ENCODE data around the gene ZNF605. TPM values are rescaled to one million over a fixed set of nuclear protein-coding genes. Genes with fewer than 3 reads are reported as not detected.
"Not testable (repeated sequence)": the region's sequence is repeated elsewhere in the genome, so short reads cannot be mapped to it uniquely, and the experiment has no call there.

Gene ZNF605
- total RNA-seq, 1 donor from 2014 or later: 6.3 TPM

- no peak for TF ChIP-seq CTCF (IDR thresholded peaks at IDR 0.05; ENCODE audit: insufficient read depth, low read length, severe bottlenecking)
- FAIRE-seq (no peak), DNase-seq (ENCODE audit: low read depth) (no peak)
- peaks cover 2% of the 10 kb centered on the region for H3K36me3 ChIP-seq (ENCODE audit: control insufficient read depth, insufficient read depth, low read length)
- H3K27me3 ChIP-seq (ENCODE audit: control insufficient read depth, insufficient read depth, low read length): no peaks in the 10 kb centered on the region
- H3K4me3 ChIP-seq (ENCODE audit: low read depth, low read length): no peak overlapping the region
Measured at GRCh38 chr12:132922676-132923075, 33.4 kb downstream of the ZNF605 start.

GRCh38 chr12:132921685-132922084 lies 34.4 kb downstream of the ZNF605 start:
- TF ChIP-seq CTCF (IDR thresholded peaks at IDR 0.05; ENCODE audit: insufficient read depth, low read length, severe bottlenecking): no peak
- H3K36me3 ChIP-seq (ENCODE audit: control insufficient read depth, insufficient read depth, low read length): peaks cover 2% of the 10 kb centered on the region
- no peak for FAIRE-seq
- no peak overlapping the region for H3K4me3 ChIP-seq (ENCODE audit: low read depth, low read length)
- DNase-seq (ENCODE audit: low read depth): no peak
- H3K27me3 ChIP-seq (ENCODE audit: control insufficient read depth, insufficient read depth, low read length): no peaks in the 10 kb centered on the region

GRCh38 chr12:132918680-132919079 lies 37.4 kb downstream of the ZNF605 start:
- TF ChIP-seq CTCF (IDR thresholded peaks at IDR 0.05; ENCODE audit: insufficient read depth, low read length, severe bottlenecking): no peak
- Histone ChIP-seq H3K4me3 (ENCODE audit: low read depth, low read length) (no peak overlapping the region), H3K27me3 (ENCODE audit: control insufficient read depth, insufficient read depth, low read length) (no peaks in the 10 kb centered on the region), H3K36me3 (ENCODE audit: control insufficient read depth, insufficient read depth, low read length) (no peaks in the 10 kb centered on the region)
- FAIRE-seq (peak; percentile 40), DNase-seq (ENCODE audit: low read depth) (no peak)

GRCh38 chr12:132909030-132909368 lies 47.1 kb downstream of the ZNF605 start:
- DNase-seq (ENCODE audit: low read depth) (no peak), FAIRE-seq (no peak)
- Histone ChIP-seq H3K4me3 (ENCODE audit: low read depth, low read length) (peak overlapping the region; percentile 66), H3K36me3 (ENCODE audit: control insufficient read depth, insufficient read depth, low read length) (no peaks in the 10 kb centered on the region), H3K27me3 (ENCODE audit: control insufficient read depth, insufficient read depth, low read length) (no peaks in the 10 kb centered on the region)
- TF ChIP-seq CTCF (IDR thresholded peaks at IDR 0.05; ENCODE audit: insufficient read depth, low read length, severe bottlenecking): no peak

GRCh38 chr12:132908145-132909029 lies 47.7 kb downstream of the ZNF605 start:
- peak; percentile 97 for DNase-seq (ENCODE audit: low read depth)
- Histone ChIP-seq H3K36me3 (ENCODE audit: control insufficient read depth, insufficient read depth, low read length) (no peaks in the 10 kb centered on the region), H3K27me3 (ENCODE audit: control insufficient read depth, insufficient read depth, low read length) (no peaks in the 10 kb centered on the region), H3K4me3 (ENCODE audit: low read depth, low read length) (peak overlapping the region; percentile 66)
- no peak for TF ChIP-seq CTCF (IDR thresholded peaks at IDR 0.05; ENCODE audit: insufficient read depth, low read length, severe bottlenecking)
- FAIRE-seq: no peak

- FAIRE-seq; DNase-seq (ENCODE audit: low read depth); H3K36me3 ChIP-seq (ENCODE audit: control insufficient read depth, insufficient read depth, low read length): not testable (repeated sequence)
Measured at GRCh38 chr12:132907789-132908144, 48.3 kb downstream of the ZNF605 start.

More at GRCh38 chr12:132907789-132908144, 48.3 kb downstream of the ZNF605 start:
- peak overlapping the region; percentile 66 for H3K4me3 ChIP-seq (ENCODE audit: low read depth, low read length)
- not testable (repeated sequence) for H3K27me3 ChIP-seq (ENCODE audit: control insufficient read depth, insufficient read depth, low read length)
